ENCODE data around the gene PAX1. TPM values are rescaled to one million over a fixed set of nuclear protein-coding genes. Genes with fewer than 3 reads are reported as not detected.

The PAX1 gene
- total RNA-seq, 2 experiments from 2014 or later = not detected

- peaks cover 2% of the 10 kb centered on the region for H3K36me3 Mint-ChIP-seq (ENCODE audit: low read depth)
- no peak for DNase-seq
- H3K4me1 Mint-ChIP-seq (ENCODE audit: low read depth) = peaks cover 11% of the 10 kb centered on the region
- intact Hi-C loops (cut with micrococcal nuclease) = loop anchor here (10.0 kb wide), 1 partner anchor 312 kb away; the partner anchor contains the start of gene NKX2-4
- no peak overlapping the region for H3K4me3 Mint-ChIP-seq
- H3K27me3 Mint-ChIP-seq (ENCODE audit: low read depth) = peaks cover 74% of the 10 kb centered on the region
- CTCF ChIA-PET = interaction anchor here (1.0 kb wide), 1 partner anchor 60 kb away, joined by 4 read pairs; no protein-coding TSS in a partner anchor
- no peak overlapping the region for H3K27ac Mint-ChIP-seq
- H3K9me3 Mint-ChIP-seq = no peaks in the 10 kb centered on the region
Measured at GRCh38 chr20:21706261-21707195, 1.1 kb downstream of the PAX1 start.

GRCh38 chr20:21707267-21707666 is 1.8 kb downstream of the PAX1 start:
- CTCF ChIA-PET = interaction anchor here (1.0 kb wide), 1 partner anchor 59 kb away, joined by 4 read pairs; no protein-coding TSS in a partner anchor
- DNase-seq = no peak
- Mint-ChIP-seq H3K27ac (no peak overlapping the region), H3K4me3 (no peak overlapping the region), H3K36me3 (ENCODE audit: low read depth) (peaks cover 2% of the 10 kb centered on the region), H3K4me1 (ENCODE audit: low read depth) (peaks cover 8% of the 10 kb centered on the region), H3K9me3 (no peaks in the 10 kb centered on the region), H3K27me3 (ENCODE audit: low read depth) (peaks cover 68% of the 10 kb centered on the region)
- intact Hi-C loops (cut with micrococcal nuclease) = loop anchor here (10.0 kb wide), 1 partner anchor 312 kb away; the partner anchor contains the start of gene NKX2-4

GRCh38 chr20:21707999-21708737 is 2.7 kb downstream of the PAX1 start:
- Mint-ChIP-seq H3K36me3 (ENCODE audit: low read depth) (peaks cover 2% of the 10 kb centered on the region), H3K27ac (no peak overlapping the region), H3K9me3 (no peaks in the 10 kb centered on the region), H3K4me3 (no peak overlapping the region), H3K4me1 (ENCODE audit: low read depth) (peaks cover 5% of the 10 kb centered on the region), H3K27me3 (ENCODE audit: low read depth) (peaks cover 68% of the 10 kb centered on the region)
- no peak for DNase-seq
- CTCF ChIA-PET = interaction anchor here (1.3 kb wide), 1 partner anchor 66 kb away, joined by 3 read pairs; no protein-coding TSS in a partner anchor
- intact Hi-C loops (cut with micrococcal nuclease) = loop anchor here (10.0 kb wide), 1 partner anchor 313 kb away; the partner anchor contains the start of gene NKX2-4

GRCh38 chr20:21708738-21709534 is 3.5 kb downstream of the PAX1 start:
- no peak for DNase-seq
- no peaks in the 10 kb centered on the region for H3K9me3 Mint-ChIP-seq
- H3K4me1 Mint-ChIP-seq (ENCODE audit: low read depth) = peaks cover under 1% of the 10 kb centered on the region
- CTCF ChIA-PET = interaction anchor here (1.3 kb wide), 1 partner anchor 67 kb away, joined by 3 read pairs; no protein-coding TSS in a partner anchor
- H3K36me3 Mint-ChIP-seq (ENCODE audit: low read depth) = peaks cover 2% of the 10 kb centered on the region
- H3K4me3 Mint-ChIP-seq = no peak overlapping the region
- peaks cover 65% of the 10 kb centered on the region for H3K27me3 Mint-ChIP-seq (ENCODE audit: low read depth)
- intact Hi-C loops (cut with micrococcal nuclease) = loop anchor here (10.0 kb wide), 1 partner anchor 314 kb away; the partner anchor contains the start of gene NKX2-4
- H3K27ac Mint-ChIP-seq = no peak overlapping the region

GRCh38 chr20:21709535-21709904 is 4.1 kb downstream of the PAX1 start:
- Mint-ChIP-seq H3K36me3 (ENCODE audit: low read depth) (peaks cover 2% of the 10 kb centered on the region), H3K27ac (no peak overlapping the region), H3K4me3 (no peak overlapping the region), H3K9me3 (no peaks in the 10 kb centered on the region), H3K4me1 (ENCODE audit: low read depth) (no peaks in the 10 kb centered on the region), H3K27me3 (ENCODE audit: low read depth) (peaks cover 65% of the 10 kb centered on the region)
- no peak for DNase-seq
- CTCF ChIA-PET = no interaction called here
- intact Hi-C loops (cut with micrococcal nuclease) = loop anchor here (10.0 kb wide), 1 partner anchor 315 kb away; the partner anchor contains the start of gene NKX2-4

GRCh38 chr20:21710341-21710740 is 4.9 kb downstream of the PAX1 start:
- Mint-ChIP-seq H3K9me3 (no peaks in the 10 kb centered on the region), H3K27ac (no peak overlapping the region), H3K4me1 (ENCODE audit: low read depth) (peaks cover 4% of the 10 kb centered on the region), H3K4me3 (no peak overlapping the region), H3K36me3 (ENCODE audit: low read depth) (peaks cover 2% of the 10 kb centered on the region), H3K27me3 (ENCODE audit: low read depth) (peaks cover 65% of the 10 kb centered on the region)
- intact Hi-C loops (cut with micrococcal nuclease) = no loop called here
- no peak for DNase-seq
- CTCF ChIA-PET = interaction anchor here (1.7 kb wide), 1 partner anchor 9 kb away, joined by 9 read pairs; no protein-coding TSS in a partner anchor

- peaks cover 2% of the 10 kb centered on the region for H3K36me3 Mint-ChIP-seq (ENCODE audit: low read depth)
- no peaks in the 10 kb centered on the region for H3K9me3 Mint-ChIP-seq
- no peak overlapping the region for H3K27ac Mint-ChIP-seq
- no peak for DNase-seq
- H3K4me1 Mint-ChIP-seq (ENCODE audit: low read depth) = peaks cover 4% of the 10 kb centered on the region
- no peak overlapping the region for H3K4me3 Mint-ChIP-seq
- CTCF ChIA-PET = interaction anchor here (1.0 to 1.7 kb wide), 2 partner anchors 9 to 10 kb away, joined by 3 to 9 read pairs; no protein-coding TSS in a partner anchor
- H3K27me3 Mint-ChIP-seq (ENCODE audit: low read depth) = peaks cover 71% of the 10 kb centered on the region
- intact Hi-C loops (cut with micrococcal nuclease) = no loop called here
Measured at GRCh38 chr20:21710863-21711431, 5.5 kb downstream of the PAX1 start.

- Mint-ChIP-seq H3K9me3 (no peaks in the 10 kb centered on the region), H3K36me3 (ENCODE audit: low read depth) (no peaks in the 10 kb centered on the region), H3K4me3 (no peak overlapping the region), H3K4me1 (ENCODE audit: low read depth) (peaks cover 4% of the 10 kb centered on the region), H3K27ac (no peak overlapping the region), H3K27me3 (ENCODE audit: low read depth) (peaks cover 72% of the 10 kb centered on the region)
- CTCF ChIA-PET = interaction anchor here (0.7 kb wide), 1 partner anchor 11 kb away, joined by 4 read pairs; no protein-coding TSS in a partner anchor
- no peak for DNase-seq
- intact Hi-C loops (cut with micrococcal nuclease) = no loop called here
Measured at GRCh38 chr20:21712443-21713059, 7.1 kb downstream of the PAX1 start.

- Mint-ChIP-seq H3K4me1 (ENCODE audit: low read depth) (peaks cover 4% of the 10 kb centered on the region), H3K27me3 (ENCODE audit: low read depth) (peaks cover 69% of the 10 kb centered on the region), H3K27ac (no peak overlapping the region), H3K4me3 (no peak overlapping the region), H3K36me3 (ENCODE audit: low read depth) (no peaks in the 10 kb centered on the region), H3K9me3 (no peaks in the 10 kb centered on the region)
- DNase-seq = no peak
- intact Hi-C loops (cut with micrococcal nuclease) = no loop called here
- CTCF ChIA-PET = no interaction called here
Measured at GRCh38 chr20:21713470-21713869, 8.0 kb downstream of the PAX1 start.

- peaks cover 64% of the 10 kb centered on the region for H3K27me3 Mint-ChIP-seq (ENCODE audit: low read depth)
- no peaks in the 10 kb centered on the region for H3K36me3 Mint-ChIP-seq (ENCODE audit: low read depth)
- H3K27ac Mint-ChIP-seq = no peak overlapping the region
- H3K9me3 Mint-ChIP-seq = no peaks in the 10 kb centered on the region
- no peak overlapping the region for H3K4me3 Mint-ChIP-seq
- CTCF ChIA-PET = no interaction called here
- no peak for DNase-seq
- H3K4me1 Mint-ChIP-seq (ENCODE audit: low read depth) = peaks cover 4% of the 10 kb centered on the region
- intact Hi-C loops (cut with micrococcal nuclease) = no loop called here
Measured at GRCh38 chr20:21713901-21714296, 8.4 kb downstream of the PAX1 start.
